ENCODE results near the gene ZFHX3. TPM values are rescaled to one million over a fixed set of nuclear protein-coding genes. Genes with fewer than 3 reads are reported as not detected.

Gene ZFHX3
- total and polyA plus RNA-seq, 2 of the 8 experiments (the other 6 are each of a cell fraction or from before 2014, with no cell fraction given), result 0.08 to 0.99 TPM

GRCh38 chr16:72889616-72890582 is 158.0 kb downstream of the ZFHX3 start:
- Histone ChIP-seq H3K56ac (replicated peaks; ENCODE audit: insufficient read length, low read depth, low read length) (no peak overlapping the region), H3K23me2 (ENCODE audit: low read depth, low read length) (peaks cover 3% of the 10 kb centered on the region; the same call in 1 of the 2 replicates), H3K27me3 (replicated peaks in 1 of 4; ENCODE audit: control insufficient read depth in 3 of 4, extremely low read depth in 1 of 4, insufficient read depth in 3 of 4, low read length in 3 of 4) (no peaks in the 10 kb centered on the region), H3K4me1 (replicated peaks in 1 of 4; ENCODE audit: control insufficient read depth in 3 of 4, insufficient read depth in 4 of 4, low read length in 3 of 4) (no peaks in the 10 kb centered on the region), H2AFZ (ENCODE audit: low read length) (no peak overlapping the region), H3K9me3 (ENCODE audit: insufficient read depth in 2 of 2, low read depth in 1 of 2, low read length in 1 of 2) (peaks cover 0 to 2% of the 10 kb centered on the region in 2 experiments; a peak in 1 of 4 replicates), H3K18ac (ENCODE audit: extremely low read depth, low read length) (no peak overlapping the region), H4K8ac (ENCODE audit: extremely low read depth, insufficient read depth, low read length) (no peak overlapping the region), H2BK12ac (ENCODE audit: low read depth, low read length) (no peak overlapping the region), H2BK5ac (ENCODE audit: low read depth, low read length) (no peak overlapping the region), H2BK120ac (replicated peaks; ENCODE audit: low read depth, low read length) (no peak overlapping the region), H3K9ac (replicated peaks in 1 of 4; ENCODE audit: extremely low read depth in 1 of 4, low read depth in 3 of 4, low read length in 3 of 4) (no peak overlapping the region), H3K27ac (ENCODE audit: low read depth, low read length) (no peak overlapping the region), H3K4me3 (ENCODE audit: extremely low read depth in 1 of 4, insufficient read depth in 2 of 4, low read depth in 3 of 4, low read length in 4 of 4) (no peak overlapping the region), H3K4me2 (ENCODE audit: insufficient read depth in 1 of 2, low read depth in 2 of 2, low read length in 2 of 2) (no peak overlapping the region), H4K5ac (ENCODE audit: insufficient read length, low read depth, low read length) (no peak overlapping the region), H2BK15ac (ENCODE audit: low read length) (no peak overlapping the region), H4K91ac (replicated peaks; ENCODE audit: insufficient read length, low read length) (no peak overlapping the region), H3K4ac (replicated peaks; ENCODE audit: insufficient read length, low read depth, low read length) (no peak overlapping the region), H3K79me2 (ENCODE audit: control insufficient read depth in 1 of 2, insufficient read depth in 2 of 2, low read length in 2 of 2) (no peaks in the 10 kb centered on the region; a peak in 1 of 4 replicates), H2BK20ac (ENCODE audit: low read length) (no peak overlapping the region), H3K23ac (ENCODE audit: insufficient read length) (no peak overlapping the region), H2AK5ac (ENCODE audit: low read depth, low read length) (peak overlapping the region; percentile 53; the same call in 1 of the 2 replicates), H3K36me3 (ENCODE audit: control insufficient read depth in 2 of 4, insufficient read depth in 4 of 4, low read length in 3 of 4) (no peaks in the 10 kb centered on the region), H3K14ac (ENCODE audit: insufficient read length) (no peak overlapping the region), H4K20me1 (replicated peaks in 1 of 2; ENCODE audit: control insufficient read depth in 1 of 2, insufficient read depth in 2 of 2, low read length in 2 of 2) (peaks cover 0 to 2% of the 10 kb centered on the region in 2 experiments), H3K79me1 (ENCODE audit: low read depth, low read length) (no peaks in the 10 kb centered on the region)
- FAIRE-seq (no peak), DNase-seq (ENCODE audit: low read depth in 1 of 2, low spot score in 2 of 2) (no peak)
- POLR2A ChIA-PET (ENCODE audit: partially characterized antibody), result no interaction called here
- CTCF ChIA-PET (ENCODE audit: partially characterized antibody), result interaction anchor here (0.5 kb wide), 1 partner anchor 287 kb away, joined by 3 read pairs; no protein-coding TSS in a partner anchor
- WGBS, 2 experiments (ENCODE audit: extremely low coverage in 1 of 2, insufficient coverage in 1 of 2, insufficient read length in 1 of 2, insufficient replicate concordance in 2 of 2, low coverage in 1 of 2, low lambda C conversion rate in 2 of 2, missing lambda C conversion rate in 1 of 2), result 96% methylated on average over 15 of the region's 15 CpGs; no CpG with 5 or more reads in 1 of the 2 experiments
- TF ChIP-seq EZH2 (IDR thresholded peaks at IDR 0.05; ENCODE audit: low read depth, low read length, severe bottlenecking), result no peak
- TF ChIP-seq SP2 (IDR thresholded peaks at IDR 0.05; ENCODE audit: low read length), result no peak
- no peak for TF ChIP-seq SUZ12 (IDR thresholded peaks at IDR 0.05; ENCODE audit: low read length)
- TF ChIP-seq BCL11A (IDR thresholded peaks at IDR 0.05; ENCODE audit: low read depth in 2 of 2, low read length in 2 of 2), result no peak
- no peak for TF ChIP-seq CEBPB (IDR thresholded peaks at IDR 0.05; ENCODE audit: low read depth, low read length)
- no peak for TF ChIP-seq CHD1 (IDR thresholded peaks at IDR 0.05; ENCODE audit: low read depth, low read length)
- TF ChIP-seq JUND (IDR thresholded peaks at IDR 0.05; ENCODE audit: low read length), result no peak
- TF ChIP-seq SIX5 (IDR thresholded peaks at IDR 0.05; ENCODE audit: low read depth, low read length), result no peak
- TF ChIP-seq KDM4A (IDR thresholded peaks at IDR 0.05; ENCODE audit: low read depth, low read length, severe bottlenecking), result no peak
- TF ChIP-seq TBP (IDR thresholded peaks at IDR 0.05; ENCODE audit: low read depth, low read length), result no peak
